Testis (tissue), 2 donors: ENCODE measurements around the gene RNASE7.

Experiments used
- POLR2A ChIP-seq: fragments of 450-650 bp; IDR thresholded peaks from one replicate; pipeline ENCODE4 v1.6.1; 2017; ENCODE audit warnings: antibody characterized with exemption, mild to moderate bottlenecking, moderate library complexity
- TF ChIP-seq, protein P1 (sequence below), 3 experiments: fragments of 450-650 bp in 2 of 3; fragments of 200-600 bp in 1 of 3; sonication (generic) in 1 of 3; IDR thresholded peaks; one replicate each; pipeline ENCODE4 v1.5.1; 2016 to 2019; ENCODE audit warnings: antibody characterized with exemption in 3 of 3, mild to moderate bottlenecking in 2 of 3, moderate library complexity in 1 of 3

DNA sequence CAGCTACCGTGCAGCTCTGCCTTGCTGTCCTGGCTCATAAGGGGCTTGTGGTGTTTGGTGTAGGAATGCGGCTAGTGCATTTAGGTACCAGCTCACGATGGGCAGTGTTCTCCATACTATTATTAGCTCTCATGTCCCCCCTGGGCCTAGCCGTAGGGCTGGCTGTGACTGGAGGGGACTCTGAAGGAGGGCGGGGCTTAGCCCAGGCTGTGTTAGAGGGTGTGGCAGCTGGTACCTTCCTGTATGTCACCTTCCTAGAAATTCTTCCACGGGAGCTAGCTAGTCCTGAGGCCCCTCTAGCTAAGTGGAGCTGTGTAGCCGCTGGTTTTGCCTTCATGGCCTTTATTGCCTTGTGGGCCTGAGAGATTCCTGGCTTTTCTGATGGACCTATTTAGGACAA, 40.9 kb upstream of the RNASE7 start:
- TF ChIP-seq, protein P1, sequence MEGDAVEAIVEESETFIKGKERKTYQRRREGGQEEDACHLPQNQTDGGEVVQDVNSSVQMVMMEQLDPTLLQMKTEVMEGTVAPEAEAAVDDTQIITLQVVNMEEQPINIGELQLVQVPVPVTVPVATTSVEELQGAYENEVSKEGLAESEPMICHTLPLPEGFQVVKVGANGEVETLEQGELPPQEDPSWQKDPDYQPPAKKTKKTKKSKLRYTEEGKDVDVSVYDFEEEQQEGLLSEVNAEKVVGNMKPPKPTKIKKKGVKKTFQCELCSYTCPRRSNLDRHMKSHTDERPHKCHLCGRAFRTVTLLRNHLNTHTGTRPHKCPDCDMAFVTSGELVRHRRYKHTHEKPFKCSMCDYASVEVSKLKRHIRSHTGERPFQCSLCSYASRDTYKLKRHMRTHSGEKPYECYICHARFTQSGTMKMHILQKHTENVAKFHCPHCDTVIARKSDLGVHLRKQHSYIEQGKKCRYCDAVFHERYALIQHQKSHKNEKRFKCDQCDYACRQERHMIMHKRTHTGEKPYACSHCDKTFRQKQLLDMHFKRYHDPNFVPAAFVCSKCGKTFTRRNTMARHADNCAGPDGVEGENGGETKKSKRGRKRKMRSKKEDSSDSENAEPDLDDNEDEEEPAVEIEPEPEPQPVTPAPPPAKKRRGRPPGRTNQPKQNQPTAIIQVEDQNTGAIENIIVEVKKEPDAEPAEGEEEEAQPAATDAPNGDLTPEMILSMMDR (IDR thresholded peaks at IDR 0.05): no peak
- no peak for TF ChIP-seq POLR2A
